H9 (cell line): ENCODE results near the gene SART1. TPM values are rescaled to one million over a fixed set of nuclear protein-coding genes. Genes with fewer than 3 reads are reported as not detected.

Experiments
- DNase-seq: peaks from one replicate; pipeline ENCODE4 v3.0.0-alpha.2; 2017
- H2AFZ ChIP-seq: one replicate; pipeline ENCODE4 v1.6.1; 2013; ENCODE audit warnings: mild to moderate bottlenecking, low read length, control low read depth, moderate library complexity
- H2AK5ac ChIP-seq: 2 replicates; pipeline ENCODE4 v1.6.1; 2013; ENCODE audit warnings: low read length, control low read depth, mixed read lengths; ENCODE audit not compliant: insufficient read length
- H2BK120ac ChIP-seq: one replicate; pipeline ENCODE4 v1.6.1; 2013; ENCODE audit warnings: low read depth, mild to moderate bottlenecking, low read length, control low read depth, inconsistent platforms; ENCODE audit not compliant: poor library complexity, severe bottlenecking
- H2BK12ac ChIP-seq: 2 replicates; pipeline ENCODE4 v1.6.1; 2013; ENCODE audit warnings: low read length, control low read depth, mixed read lengths, low read depth; ENCODE audit not compliant: insufficient read length
- H2BK15ac ChIP-seq: 2 replicates; pipeline ENCODE4 v1.6.1; 2013; ENCODE audit warnings: low read depth, low read length, control low read depth
- H2BK20ac ChIP-seq: one replicate; pipeline ENCODE4 v1.6.1; 2013; ENCODE audit warnings: low read depth, mild to moderate bottlenecking, low read length, control low read depth, inconsistent platforms; ENCODE audit not compliant: poor library complexity, severe bottlenecking
- H2BK5ac ChIP-seq: 2 replicates; pipeline ENCODE4 v1.6.1; 2013; ENCODE audit warnings: low read length, control low read depth, mixed read lengths; ENCODE audit not compliant: insufficient read length
- H3K14ac ChIP-seq: 2 replicates; pipeline ENCODE4 v1.6.1; 2013; ENCODE audit warnings: low read length, control low read depth; ENCODE audit not compliant: insufficient read depth
- H3K18ac ChIP-seq: 2 replicates; pipeline ENCODE4 v1.6.1; 2013; ENCODE audit warnings: low read depth, mild to moderate bottlenecking, mixed read lengths, low read length, control low read depth; ENCODE audit not compliant: insufficient read length
- H3K23ac ChIP-seq: 2 replicates; pipeline ENCODE4 v1.6.1; 2013; ENCODE audit warnings: low read length, control low read depth, mixed read lengths, low read depth; ENCODE audit not compliant: insufficient read length
- H3K23me2 ChIP-seq: 2 replicates; pipeline ENCODE4 v1.6.1; 2013; ENCODE audit warnings: low read depth, mild to moderate bottlenecking, mixed read lengths, low read length, control low read depth; ENCODE audit not compliant: insufficient read length, poor library complexity, severe bottlenecking
- H3K27ac ChIP-seq: 2 replicates; pipeline ENCODE4 v1.5.1; 2013; ENCODE audit warnings: low read length, control low read depth, mixed read lengths, low read depth; ENCODE audit not compliant: insufficient read length
- H3K27me3 ChIP-seq: 2 replicates; pipeline ENCODE4 v1.6.1; 2013; ENCODE audit warnings: low read length, control low read depth, inconsistent platforms; ENCODE audit not compliant: insufficient read depth
- H3K4ac ChIP-seq: 2 replicates; pipeline ENCODE4 v1.6.1; 2013; ENCODE audit warnings: low read depth, mild to moderate bottlenecking, control low read depth, inconsistent platforms, low read length, moderate library complexity
- H3K4me1 ChIP-seq: 2 replicates; pipeline ENCODE4 v1.6.1; 2013; ENCODE audit warnings: low read length, control low read depth, inconsistent platforms; ENCODE audit not compliant: insufficient read depth
- H3K4me2 ChIP-seq: 2 replicates; pipeline ENCODE4 v1.6.1; 2013; ENCODE audit warnings: low read length, control low read depth, mixed read lengths; ENCODE audit not compliant: insufficient read length, insufficient read depth
- H3K56ac ChIP-seq: 2 replicates; pipeline ENCODE4 v1.6.1; 2013; ENCODE audit warnings: low read depth, mild to moderate bottlenecking, mixed read lengths, low read length, control low read depth; ENCODE audit not compliant: insufficient read length
- H3K79me1 ChIP-seq: 2 replicates; pipeline ENCODE4 v1.6.1; 2013; ENCODE audit warnings: low read depth, mild to moderate bottlenecking, moderate library complexity, low read length, control low read depth, inconsistent platforms; ENCODE audit not compliant: insufficient read depth, poor library complexity, severe bottlenecking
- H3K79me2 ChIP-seq: 2 replicates; pipeline ENCODE4 v1.6.1; 2013; ENCODE audit warnings: low read length, control low read depth, inconsistent platforms; ENCODE audit not compliant: insufficient read depth
- H3K9ac ChIP-seq: 2 replicates; pipeline ENCODE4 v1.6.1; 2013; ENCODE audit warnings: low read length, control low read depth, mixed read lengths; ENCODE audit not compliant: insufficient read length; ENCODE audit errors: extremely low read depth
- H3K9me3 ChIP-seq: one replicate; pipeline ENCODE4 v1.6.1; 2013; ENCODE audit warnings: low read depth, low read length, inconsistent platforms; ENCODE audit not compliant: control insufficient read depth
- H3T11ph ChIP-seq: one replicate; pipeline ENCODE4 v1.6.1; 2013; ENCODE audit warnings: mild to moderate bottlenecking, low read length, control low read depth, inconsistent platforms
- H4K20me1 ChIP-seq: one replicate; pipeline ENCODE4 v1.6.1; 2013; ENCODE audit not compliant: control insufficient read depth, insufficient read length, insufficient read depth
- H4K5ac ChIP-seq: 2 replicates; pipeline ENCODE4 v1.6.1; 2013; ENCODE audit warnings: low read depth, mild to moderate bottlenecking, mixed read lengths, low read length, control low read depth; ENCODE audit not compliant: insufficient read length
- H4K8ac ChIP-seq: replicated peaks from 2 replicates; pipeline ENCODE4 v1.6.1; 2013; ENCODE audit warnings: low read length, control low read depth, mixed read lengths, low read depth; ENCODE audit not compliant: insufficient read length
- H4K91ac ChIP-seq: 2 replicates; pipeline ENCODE4 v1.6.1; 2013; ENCODE audit warnings: low read depth, mild to moderate bottlenecking, moderate library complexity, mixed read lengths, low read length, control low read depth; ENCODE audit not compliant: insufficient read length
- H3K27ac Mint-ChIP-seq, 3 experiments: 2 replicates in 2 of 3; 3 replicates in 1 of 3; pipeline ENCODE4 v1.8.0; 2020 to 2021; ENCODE audit warnings: mixed read lengths in 3 of 3, mild to moderate bottlenecking in 1 of 3, moderate library complexity in 1 of 3
- H3K27me3 Mint-ChIP-seq: 2 replicates; pipeline ENCODE4 v1.8.0; 2021; ENCODE audit warnings: low read depth, mild to moderate bottlenecking, moderate library complexity, mixed read lengths
- H3K36me3 Mint-ChIP-seq, 3 experiments: 2 replicates in 2 of 3; 3 replicates in 1 of 3; pipeline ENCODE4 v1.8.0; 2020 to 2021; ENCODE audit warnings: low read depth in 3 of 3, mixed read lengths in 3 of 3; ENCODE audit not compliant: insufficient read depth in 1 of 3
- H3K4me1 Mint-ChIP-seq, 2 experiments: 2 replicates each; pipeline ENCODE4 v1.8.0; 2020; ENCODE audit warnings: mixed read lengths in 2 of 2
- H3K4me3 Mint-ChIP-seq, 2 experiments: 2 replicates in 1 of 2; 3 replicates in 1 of 2; pipeline ENCODE4 v1.8.0; 2020 to 2021; ENCODE audit warnings: mild to moderate bottlenecking in 2 of 2, mixed read lengths in 2 of 2, moderate library complexity in 1 of 2
- H3K9me3 Mint-ChIP-seq, 2 experiments: 2 replicates in 1 of 2; 3 replicates in 1 of 2; pipeline ENCODE4 v1.8.0; 2020; ENCODE audit warnings: mild to moderate bottlenecking in 2 of 2, mixed read lengths in 2 of 2, moderate library complexity in 1 of 2
- WGBS: extraction: QIAGEN DNeasy Blood & Tissue Kit; methylation state at CpG from one replicate; pipeline ENCODE4 v1.1.7; 2013; ENCODE audit warnings: missing lambda C conversion rate, low lambda C conversion rate, mixed read lengths; ENCODE audit not compliant: insufficient read length; ENCODE audit errors: extremely low coverage; 5-methylcytosine and 5-hydroxymethylcytosine counted together
- total RNA-seq: library from RNA; stranded (reverse); gene quantifications from 2 replicates; pipeline ENCODE4 v1.2.1, GENCODE V29; 2021
- TF ChIP-seq, protein P1 (sequence below): fragments of 200-600 bp; sonication (generic); conservative IDR thresholded peaks from 3 replicates; pipeline ENCODE4 v1.8.0; 2021; ENCODE audit warnings: antibody characterized with exemption, mild to moderate bottlenecking

The SART1 gene
- total RNA-seq, 1 experiment from 2014 or later, result 52.0 TPM

DNA sequence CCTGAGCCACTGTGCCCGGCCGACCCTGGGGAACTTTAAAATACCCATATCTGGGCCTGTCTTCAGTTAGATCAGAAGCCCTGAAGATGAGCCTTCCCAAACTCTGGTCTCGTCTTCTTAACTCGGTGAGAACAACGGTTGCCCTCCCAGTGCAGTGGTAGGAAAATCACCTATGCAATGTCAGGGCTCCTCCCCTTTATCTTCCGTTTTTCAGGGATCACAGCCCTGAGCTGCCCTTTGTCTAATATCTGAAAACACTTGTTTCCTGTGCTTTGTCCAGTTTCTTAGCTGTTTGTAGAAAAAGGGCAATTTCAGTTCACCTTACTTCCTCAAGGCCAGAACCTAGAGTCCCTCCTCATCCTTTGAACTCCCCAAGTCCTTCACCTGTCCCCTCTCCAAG, 32.9 kb upstream of the SART1 start:
- no peak overlapping the region for H3K4me3 Mint-ChIP-seq
- TF ChIP-seq, protein P1, sequence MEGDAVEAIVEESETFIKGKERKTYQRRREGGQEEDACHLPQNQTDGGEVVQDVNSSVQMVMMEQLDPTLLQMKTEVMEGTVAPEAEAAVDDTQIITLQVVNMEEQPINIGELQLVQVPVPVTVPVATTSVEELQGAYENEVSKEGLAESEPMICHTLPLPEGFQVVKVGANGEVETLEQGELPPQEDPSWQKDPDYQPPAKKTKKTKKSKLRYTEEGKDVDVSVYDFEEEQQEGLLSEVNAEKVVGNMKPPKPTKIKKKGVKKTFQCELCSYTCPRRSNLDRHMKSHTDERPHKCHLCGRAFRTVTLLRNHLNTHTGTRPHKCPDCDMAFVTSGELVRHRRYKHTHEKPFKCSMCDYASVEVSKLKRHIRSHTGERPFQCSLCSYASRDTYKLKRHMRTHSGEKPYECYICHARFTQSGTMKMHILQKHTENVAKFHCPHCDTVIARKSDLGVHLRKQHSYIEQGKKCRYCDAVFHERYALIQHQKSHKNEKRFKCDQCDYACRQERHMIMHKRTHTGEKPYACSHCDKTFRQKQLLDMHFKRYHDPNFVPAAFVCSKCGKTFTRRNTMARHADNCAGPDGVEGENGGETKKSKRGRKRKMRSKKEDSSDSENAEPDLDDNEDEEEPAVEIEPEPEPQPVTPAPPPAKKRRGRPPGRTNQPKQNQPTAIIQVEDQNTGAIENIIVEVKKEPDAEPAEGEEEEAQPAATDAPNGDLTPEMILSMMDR, result no peak
- H2BK120ac ChIP-seq, result no peak overlapping the region
- H4K8ac ChIP-seq, result no peak overlapping the region
- no peak overlapping the region for H4K91ac ChIP-seq
- H2AK5ac ChIP-seq, result no peak overlapping the region
- no peak overlapping the region for H3K18ac ChIP-seq
- DNase-seq, result no peak
- H3K27ac Mint-ChIP-seq, result peak overlapping the region in 1 of 3 experiments; percentile 74; a peak in 3 of 7 replicates
- WGBS, result no CpG with 5 or more reads among the region's 6 CpGs
- no peaks in the 10 kb centered on the region for H3K9me3 Mint-ChIP-seq
- no peak overlapping the region for H2AFZ ChIP-seq
- no peaks in the 10 kb centered on the region for H3K4me1 ChIP-seq
- no peak overlapping the region for H3K4me2 ChIP-seq
- no peak overlapping the region for H3K23ac ChIP-seq
- H2BK20ac ChIP-seq, result no peak overlapping the region
- H3K14ac ChIP-seq, result no peak overlapping the region
- no peak overlapping the region for H3K56ac ChIP-seq
- no peaks in the 10 kb centered on the region for H3K27me3 ChIP-seq
- H3K79me2 ChIP-seq, result no peaks in the 10 kb centered on the region
- peaks cover 10 to 36% of the 10 kb centered on the region in 2 experiments for H3K4me1 Mint-ChIP-seq
- no peak overlapping the region for H3T11ph ChIP-seq
- no peak overlapping the region for H2BK5ac ChIP-seq
- no peaks in the 10 kb centered on the region for H4K20me1 ChIP-seq
- H3K9me3 ChIP-seq, result no peaks in the 10 kb centered on the region
- no peaks in the 10 kb centered on the region for H3K79me1 ChIP-seq
- no peak overlapping the region for H3K27ac ChIP-seq
- no peak overlapping the region for H4K5ac ChIP-seq
- no peak overlapping the region for H2BK12ac ChIP-seq
- no peaks in the 10 kb centered on the region for H3K27me3 Mint-ChIP-seq
- H3K36me3 Mint-ChIP-seq, result no peaks in the 10 kb centered on the region
- H3K4ac ChIP-seq, result no peak overlapping the region
- no peaks in the 10 kb centered on the region for H3K23me2 ChIP-seq
- no peak overlapping the region for H2BK15ac ChIP-seq
- no peak overlapping the region for H3K9ac ChIP-seq
